ENCODE results near the gene FZD10. TPM values are rescaled to one million over a fixed set of nuclear protein-coding genes. Genes with fewer than 3 reads are reported as not detected.

FZD10 gene
- total and polyA plus RNA-seq, 8 donors, result 0.12 to 3.2 (median 0.72) TPM; not detected in 3

DNA sequence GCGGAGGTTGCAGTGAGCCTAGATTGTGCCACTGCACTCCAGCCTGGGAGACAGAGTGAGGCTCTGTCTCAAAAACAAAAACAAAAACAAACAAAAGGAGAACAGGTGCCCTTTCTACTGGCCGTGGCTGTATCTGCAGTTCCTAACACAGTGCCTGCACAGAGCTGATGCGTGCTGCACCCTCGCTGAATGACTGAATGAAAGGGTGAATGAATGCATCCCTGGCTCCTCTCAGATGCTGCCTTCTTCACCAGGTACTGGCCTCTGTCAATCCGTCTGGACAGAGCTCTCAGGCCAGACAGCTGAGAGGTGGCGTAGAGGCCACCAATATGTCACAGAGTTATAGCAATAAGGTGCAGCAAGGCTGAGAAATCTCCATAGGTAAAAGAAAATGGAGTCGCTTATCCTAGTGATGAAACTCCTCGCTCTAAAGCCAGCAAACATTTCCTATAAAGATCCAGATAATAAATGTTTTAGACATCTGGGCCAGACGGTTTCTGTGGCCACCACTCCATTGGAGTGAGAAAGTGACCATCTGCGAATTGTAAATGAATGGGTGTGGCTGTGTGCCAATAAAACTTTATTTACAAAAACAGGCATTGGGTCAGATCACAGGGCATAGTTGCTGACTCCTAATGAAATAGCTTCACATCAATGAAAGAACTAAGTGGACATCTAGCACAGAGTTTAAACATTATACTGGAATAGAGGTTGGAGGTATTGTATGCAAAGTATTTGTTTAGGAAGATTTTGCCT, 15.9 kb upstream of the FZD10 start:
- peaks cover 0 to 5% (median 0%) of the 10 kb centered on the region in 4 donors for H3K9me3 ChIP-seq
- no peak for TF ChIP-seq POLR2AphosphoS5 (IDR thresholded peaks at IDR 0.05)
- no peak for TF ChIP-seq POLR2A (IDR thresholded peaks at IDR 0.05)
- TF ChIP-seq, protein P1, sequence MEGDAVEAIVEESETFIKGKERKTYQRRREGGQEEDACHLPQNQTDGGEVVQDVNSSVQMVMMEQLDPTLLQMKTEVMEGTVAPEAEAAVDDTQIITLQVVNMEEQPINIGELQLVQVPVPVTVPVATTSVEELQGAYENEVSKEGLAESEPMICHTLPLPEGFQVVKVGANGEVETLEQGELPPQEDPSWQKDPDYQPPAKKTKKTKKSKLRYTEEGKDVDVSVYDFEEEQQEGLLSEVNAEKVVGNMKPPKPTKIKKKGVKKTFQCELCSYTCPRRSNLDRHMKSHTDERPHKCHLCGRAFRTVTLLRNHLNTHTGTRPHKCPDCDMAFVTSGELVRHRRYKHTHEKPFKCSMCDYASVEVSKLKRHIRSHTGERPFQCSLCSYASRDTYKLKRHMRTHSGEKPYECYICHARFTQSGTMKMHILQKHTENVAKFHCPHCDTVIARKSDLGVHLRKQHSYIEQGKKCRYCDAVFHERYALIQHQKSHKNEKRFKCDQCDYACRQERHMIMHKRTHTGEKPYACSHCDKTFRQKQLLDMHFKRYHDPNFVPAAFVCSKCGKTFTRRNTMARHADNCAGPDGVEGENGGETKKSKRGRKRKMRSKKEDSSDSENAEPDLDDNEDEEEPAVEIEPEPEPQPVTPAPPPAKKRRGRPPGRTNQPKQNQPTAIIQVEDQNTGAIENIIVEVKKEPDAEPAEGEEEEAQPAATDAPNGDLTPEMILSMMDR (IDR thresholded peaks at IDR 0.05), result no peak
- TF ChIP-seq EP300 (IDR thresholded peaks at IDR 0.05), result no peak
- 56 to 71% (median 63%) methylated on average over 10 of the region's 10 CpGs for WGBS, 5 donors
- H3K36me3 ChIP-seq, result no peaks in the 10 kb centered on the region
- no peaks in the 10 kb centered on the region for H3K4me1 ChIP-seq
- no peak overlapping the region for H3K4me3 ChIP-seq
- H3K27me3 ChIP-seq, result peaks cover 0 to 38% (median 0%) of the 10 kb centered on the region in 3 donors
- intact Hi-C loops (cut with DNase I; ENCODE audit: low total_unique reads), result no loop called here
- no peak for DNase-seq
- H3K27ac ChIP-seq, result no peak overlapping the region

DNA sequence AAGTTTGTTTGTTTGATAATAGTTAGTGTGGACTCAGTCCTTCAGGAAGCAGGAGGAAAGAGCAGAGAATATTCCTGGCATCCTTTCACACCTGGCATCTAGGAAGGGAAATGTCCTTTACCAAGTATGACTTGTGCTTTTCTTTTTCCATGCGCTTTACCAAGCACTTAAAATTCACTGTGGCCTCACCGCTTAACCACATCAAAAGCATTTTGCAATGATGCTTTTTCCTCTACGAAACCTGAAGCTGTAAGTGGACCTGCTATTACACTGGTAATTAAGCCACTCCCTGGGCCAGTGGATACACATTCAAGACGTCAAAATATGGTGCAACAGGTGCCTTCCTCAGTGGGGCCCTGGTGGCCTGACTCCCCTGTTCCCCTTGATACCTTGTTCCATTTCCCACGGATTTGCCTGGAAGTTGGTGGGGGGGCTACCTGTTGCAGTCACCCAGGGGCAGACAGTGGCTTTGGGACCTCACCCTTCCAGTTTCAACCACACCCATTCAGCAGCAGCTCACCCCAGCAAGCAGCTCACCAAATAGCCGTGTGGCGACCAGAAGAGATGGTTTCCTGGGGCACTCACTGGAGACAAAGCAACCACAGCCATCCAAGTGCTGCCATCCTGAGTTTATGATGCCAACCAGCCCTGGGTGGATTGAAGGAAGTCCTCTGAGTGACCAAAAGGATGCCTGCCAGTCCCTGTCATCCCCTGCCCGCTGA, 14.2 kb upstream of the FZD10 start:
- 50 to 63% (median 55%) methylated on average over 8 of the region's 8 CpGs for WGBS, 5 donors
- Histone ChIP-seq H3K4me3 (no peak overlapping the region), H3K9me3 (peaks cover 0 to 5% (median 0%) of the 10 kb centered on the region in 4 donors), H3K27ac (no peak overlapping the region), H3K4me1 (no peaks in the 10 kb centered on the region), H3K36me3 (no peaks in the 10 kb centered on the region), H3K27me3 (peaks cover 0 to 31% (median 0%) of the 10 kb centered on the region in 3 donors)
- intact Hi-C loops (cut with DNase I; ENCODE audit: low total_unique reads), result no loop called here
- DNase-seq, result no peak
- TF ChIP-seq POLR2A (IDR thresholded peaks at IDR 0.05), result no peak
- TF ChIP-seq EP300 (IDR thresholded peaks at IDR 0.05), result no peak
- no peak for TF ChIP-seq POLR2AphosphoS5 (IDR thresholded peaks at IDR 0.05)
- TF ChIP-seq, protein P1 (IDR thresholded peaks at IDR 0.05), result no peak

DNA sequence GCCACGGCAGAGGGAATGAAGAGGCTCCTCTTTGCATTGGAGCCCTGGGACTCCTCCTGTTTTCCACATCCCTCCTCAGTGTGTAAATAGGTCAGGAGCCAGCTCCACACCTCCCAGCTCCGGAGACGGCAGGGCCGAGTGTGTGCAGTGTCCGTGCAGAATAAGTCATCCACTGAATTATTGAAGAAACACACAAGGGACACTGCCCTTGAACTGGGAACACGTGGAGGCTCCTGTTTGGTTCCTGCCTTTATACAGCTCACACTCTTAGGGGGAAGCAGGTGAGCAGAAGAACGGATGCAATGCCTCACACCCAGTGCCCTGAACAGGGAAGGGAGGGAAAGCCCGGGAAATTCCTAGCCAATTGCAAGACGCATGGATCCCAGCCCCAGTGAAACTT, 10.4 kb upstream of the FZD10 start:
- Histone ChIP-seq H3K4me1 (no peaks in the 10 kb centered on the region), H3K36me3 (no peaks in the 10 kb centered on the region), H3K9me3 (peaks cover 0 to 5% (median 0%) of the 10 kb centered on the region in 4 donors), H3K4me3 (no peak overlapping the region), H3K27ac (no peak overlapping the region), H3K27me3 (peaks cover 0 to 43% (median 3%) of the 10 kb centered on the region in 3 donors)
- 76 to 81% (median 79%) methylated on average over 8 to 9 of the region's 9 CpGs for WGBS, 5 donors
- intact Hi-C loops (cut with DNase I; ENCODE audit: low total_unique reads), result no loop called here
- DNase-seq, result no peak
- no peak for TF ChIP-seq POLR2A (IDR thresholded peaks at IDR 0.05)
- TF ChIP-seq EP300 (IDR thresholded peaks at IDR 0.05), result no peak
- TF ChIP-seq, protein P1 (IDR thresholded peaks at IDR 0.05), result no peak
- TF ChIP-seq POLR2AphosphoS5 (IDR thresholded peaks at IDR 0.05), result no peak

DNA sequence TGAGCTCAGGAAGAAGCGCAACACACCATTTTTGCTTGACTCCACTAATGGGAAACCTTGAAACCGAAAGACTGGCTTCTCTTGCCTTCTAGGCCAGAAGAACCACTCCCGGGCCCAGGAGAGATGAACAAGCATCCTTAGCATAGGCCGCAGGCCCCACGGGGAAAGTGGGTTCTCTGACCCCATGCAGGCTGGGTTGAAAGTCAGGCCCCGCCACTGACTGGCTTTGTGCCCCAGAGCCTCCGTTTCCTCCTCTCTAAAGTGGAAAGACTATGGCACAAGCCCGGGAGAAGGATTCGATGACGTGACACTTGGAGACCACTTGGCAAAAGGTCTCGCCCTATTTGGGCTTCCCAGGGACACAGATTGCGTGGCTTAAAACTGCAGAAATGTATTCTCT, 9.9 kb upstream of the FZD10 start:
- H3K4me1 ChIP-seq, result no peaks in the 10 kb centered on the region
- no peaks in the 10 kb centered on the region for H3K36me3 ChIP-seq
- peaks cover 0 to 48% (median 7%) of the 10 kb centered on the region in 3 donors for H3K27me3 ChIP-seq
- intact Hi-C loops (cut with DNase I; ENCODE audit: low total_unique reads), result no loop called here
- H3K27ac ChIP-seq, result no peak overlapping the region
- no peak for DNase-seq
- no peak for TF ChIP-seq POLR2A (IDR thresholded peaks at IDR 0.05)
- TF ChIP-seq, protein P1 (IDR thresholded peaks at IDR 0.05), result no peak
- H3K9me3 ChIP-seq, result peaks cover 0 to 5% (median 0%) of the 10 kb centered on the region in 4 donors
- 87 to 94% (median 90%) methylated on average over 12 of the region's 12 CpGs for WGBS, 5 donors
- no peak overlapping the region for H3K4me3 ChIP-seq
